ENCODE results near the gene SHANK1. TPM values are rescaled to one million over a fixed set of nuclear protein-coding genes. Genes with fewer than 3 reads are reported as not detected.
A peak's percentile ranks its signal among the peaks of the same experiment; 100 is the strongest.

SHANK1 gene
- total and polyA plus RNA-seq, 2 donors (not counting 3 experiments of a cell fraction or from before 2014, with no cell fraction given): 0.66 to 1.9 TPM

DNA sequence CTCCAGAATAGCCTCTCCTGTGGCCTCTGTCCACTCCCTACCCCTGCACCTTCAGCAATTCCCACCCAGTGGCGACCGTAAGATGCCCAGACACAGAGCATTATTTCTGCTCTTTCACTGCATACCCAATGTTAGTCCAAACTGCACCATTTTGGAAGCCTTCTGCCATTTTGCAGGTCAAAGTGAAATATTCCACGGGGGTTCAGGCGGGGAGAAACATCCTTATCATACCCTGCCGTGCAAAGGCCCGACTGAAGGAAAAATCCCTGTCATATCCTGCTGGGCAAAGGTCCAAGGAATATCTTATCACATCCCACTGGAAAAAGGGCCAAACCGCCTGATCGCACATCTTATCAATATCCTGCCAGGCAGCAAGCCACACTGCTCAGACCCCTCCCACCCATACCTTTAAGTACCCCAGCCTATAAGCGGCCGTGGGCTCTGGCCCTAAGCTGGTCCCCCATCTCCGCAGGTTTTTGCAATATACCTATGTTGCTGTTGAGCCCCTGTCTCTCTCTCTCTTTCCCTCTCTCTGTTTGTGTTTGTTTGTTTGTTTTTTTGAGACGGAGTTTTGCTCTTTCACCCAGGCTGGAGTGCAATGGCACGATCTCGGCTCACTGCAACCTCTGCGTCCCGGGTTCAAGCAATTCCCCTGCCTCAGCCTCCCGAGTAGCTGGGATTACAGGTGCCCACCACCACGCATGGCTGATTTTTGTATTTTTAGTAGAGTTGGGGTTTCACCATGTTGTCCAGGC lies 21.8 kb upstream of the SHANK1 start:
- CTCF ChIA-PET: interaction anchor here (1.6 kb wide), 1 partner anchor 17 kb away, joined by 7 read pairs; no protein-coding TSS in a partner anchor
- peak; percentile 73 for DNase-seq (ENCODE audit: low read depth, low spot score)
- Histone ChIP-seq H3K4me1 (ENCODE audit: control insufficient read depth, extremely low read depth, insufficient read depth, low read length) (peaks cover 6% of the 10 kb centered on the region), H3K27ac (ENCODE audit: insufficient read depth, low read depth, low read length) (no peak overlapping the region), H3K9me3 (replicated peaks; ENCODE audit: control insufficient read depth, insufficient read depth, low read length) (no peaks in the 10 kb centered on the region), H3K9me1 (replicated peaks; ENCODE audit: control insufficient read depth, extremely low read depth, insufficient read depth, low read length) (no peaks in the 10 kb centered on the region), H3K27me3 (ENCODE audit: control insufficient read depth in 2 of 2, insufficient read depth in 2 of 2, low read length in 2 of 2) (peaks cover under 1 to 4% of the 10 kb centered on the region in 2 experiments), H3K9ac (replicated peaks; ENCODE audit: extremely low read depth, insufficient read depth, low read length) (no peak overlapping the region), H3K4me2 (ENCODE audit: insufficient read depth, low read length) (peak overlapping the region; percentile 31), H3K79me2 (ENCODE audit: control insufficient read depth, insufficient read depth, low read length) (no peaks in the 10 kb centered on the region), H4K20me1 (replicated peaks; ENCODE audit: control insufficient read depth, extremely low read depth, insufficient read depth, low read length) (no peaks in the 10 kb centered on the region), H2AFZ (ENCODE audit: low read depth, low read length) (no peak overlapping the region), H3K4me3 (replicated peaks in 1 of 3; ENCODE audit: insufficient read depth in 1 of 3, low read depth in 1 of 3, low read length in 3 of 3) (no peak overlapping the region), H3K36me3 (ENCODE audit: control insufficient read depth in 2 of 2, extremely low read depth in 1 of 2, insufficient read depth in 2 of 2, low read length in 2 of 2) (no peaks in the 10 kb centered on the region)
- intact Hi-C loops (cut with micrococcal nuclease): no loop called here
- dilution Hi-C loops (cut with MboI; ENCODE audit: extremely low pct_ligation_motif_present, low sequenced_read_pairs): no loop called here
- no peak for FAIRE-seq
- TF ChIP-seq EZH2 (IDR thresholded peaks at IDR 0.05; ENCODE audit: borderline replicate concordance, low read depth, low read length, severe bottlenecking): no peak
- TF ChIP-seq FOS (IDR thresholded peaks at IDR 0.05; ENCODE audit: borderline replicate concordance, insufficient read depth, low read length): no peak
- TF ChIP-seq, protein P1, sequence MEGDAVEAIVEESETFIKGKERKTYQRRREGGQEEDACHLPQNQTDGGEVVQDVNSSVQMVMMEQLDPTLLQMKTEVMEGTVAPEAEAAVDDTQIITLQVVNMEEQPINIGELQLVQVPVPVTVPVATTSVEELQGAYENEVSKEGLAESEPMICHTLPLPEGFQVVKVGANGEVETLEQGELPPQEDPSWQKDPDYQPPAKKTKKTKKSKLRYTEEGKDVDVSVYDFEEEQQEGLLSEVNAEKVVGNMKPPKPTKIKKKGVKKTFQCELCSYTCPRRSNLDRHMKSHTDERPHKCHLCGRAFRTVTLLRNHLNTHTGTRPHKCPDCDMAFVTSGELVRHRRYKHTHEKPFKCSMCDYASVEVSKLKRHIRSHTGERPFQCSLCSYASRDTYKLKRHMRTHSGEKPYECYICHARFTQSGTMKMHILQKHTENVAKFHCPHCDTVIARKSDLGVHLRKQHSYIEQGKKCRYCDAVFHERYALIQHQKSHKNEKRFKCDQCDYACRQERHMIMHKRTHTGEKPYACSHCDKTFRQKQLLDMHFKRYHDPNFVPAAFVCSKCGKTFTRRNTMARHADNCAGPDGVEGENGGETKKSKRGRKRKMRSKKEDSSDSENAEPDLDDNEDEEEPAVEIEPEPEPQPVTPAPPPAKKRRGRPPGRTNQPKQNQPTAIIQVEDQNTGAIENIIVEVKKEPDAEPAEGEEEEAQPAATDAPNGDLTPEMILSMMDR (IDR thresholded peaks at IDR 0.05; ENCODE audit: extremely low read depth in 1 of 2, insufficient read depth in 1 of 2, low read depth in 1 of 2, low read length in 2 of 2): no peak
- no peak for TF ChIP-seq JUN (IDR thresholded peaks at IDR 0.05; ENCODE audit: borderline replicate concordance, insufficient read depth, insufficient read length, low read depth)
- no peak for TF ChIP-seq POLR2A (IDR thresholded peaks at IDR 0.05; ENCODE audit: low read depth, low read length)
- TF ChIP-seq GATA2 (IDR thresholded peaks at IDR 0.05; ENCODE audit: insufficient read depth, insufficient read length, low read depth, low read length): peak; percentile 77
- no peak for TF ChIP-seq MYC (IDR thresholded peaks at IDR 0.05; ENCODE audit: low read depth, low read length)
- TF ChIP-seq, protein P2, sequence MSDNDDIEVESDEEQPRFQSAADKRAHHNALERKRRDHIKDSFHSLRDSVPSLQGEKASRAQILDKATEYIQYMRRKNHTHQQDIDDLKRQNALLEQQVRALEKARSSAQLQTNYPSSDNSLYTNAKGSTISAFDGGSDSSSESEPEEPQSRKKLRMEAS (IDR thresholded peaks at IDR 0.05; ENCODE audit: insufficient read depth, insufficient read length): no peak
- peak; percentile 33 for TF ChIP-seq POLR2AphosphoS5 (IDR thresholded peaks at IDR 0.05; ENCODE audit: insufficient read depth, low read depth, low read length)
- POLR2A ChIA-PET: no interaction called here
- BruUV-seq (replicated peaks): no TSS peak

All from endothelial cell of umbilical vein (primary cell).